PFSK-1 (cell line): ENCODE results near the gene ZAP70.

Source experiments
- FOXP2 ChIP-seq: optimal IDR thresholded peaks from 2 replicates; pipeline ENCODE3; 2011; ENCODE audit warnings: borderline replicate concordance, control low read depth, inconsistent platforms; ENCODE audit not compliant: insufficient read depth; ENCODE audit errors: extremely low read length, extremely low read depth
- POLR2AphosphoS5 ChIP-seq: IDR thresholded peaks from 2 replicates; pipeline ENCODE4 v1.6.1; 2012; ENCODE audit warnings: low read depth, mild to moderate bottlenecking, control low read depth, low read length, moderate library complexity
- REST ChIP-seq, 2 experiments: IDR thresholded peaks; 2 replicates each; pipeline versions ENCODE4 v1.6.1 to v1.8.0; 2011 to 2012; ENCODE audit warnings: low read depth in 2 of 2, low read length in 2 of 2, control low read depth in 1 of 2, inconsistent platforms in 1 of 2, mild to moderate bottlenecking in 1 of 2, moderate library complexity in 1 of 2; ENCODE audit not compliant: insufficient read depth in 1 of 2
- SIN3A ChIP-seq: IDR thresholded peaks from 2 replicates; pipeline ENCODE4 v1.6.1; 2012; ENCODE audit warnings: mild to moderate bottlenecking, low read length, moderate library complexity, borderline replicate concordance; ENCODE audit not compliant: insufficient read depth
- TAF1 ChIP-seq: IDR thresholded peaks from 2 replicates; pipeline ENCODE4 v1.6.1; 2012; ENCODE audit warnings: low read length, control low read depth, borderline replicate concordance; ENCODE audit not compliant: insufficient read depth

The ZAP70 gene

GRCh38 chr2:97732436-97733340 is 19.3 kb downstream of the ZAP70 start:
- TF ChIP-seq POLR2AphosphoS5: no peak
- no peak for TF ChIP-seq TAF1
- no peak for TF ChIP-seq SIN3A
- TF ChIP-seq FOXP2: no peak
- TF ChIP-seq REST (IDR thresholded peaks at IDR 0.05; ENCODE audit: insufficient read depth in 1 of 2, low read depth in 2 of 2, low read length in 2 of 2): no peak

- TF ChIP-seq FOXP2: no peak
- no peak for TF ChIP-seq SIN3A
- no peak for TF ChIP-seq TAF1
- no peak for TF ChIP-seq REST (IDR thresholded peaks at IDR 0.05; ENCODE audit: insufficient read depth in 1 of 2, low read depth in 2 of 2, low read length in 2 of 2)
- no peak for TF ChIP-seq POLR2AphosphoS5
These were observed 20.1 kb downstream of the ZAP70 start for GRCh38 chr2:97733341-97734035.

- TF ChIP-seq FOXP2: no peak
- no peak for TF ChIP-seq POLR2AphosphoS5
- TF ChIP-seq REST (IDR thresholded peaks at IDR 0.05; ENCODE audit: insufficient read depth in 1 of 2, low read depth in 2 of 2, low read length in 2 of 2): no peak
- TF ChIP-seq SIN3A: no peak
- TF ChIP-seq TAF1: no peak
These were observed 21.0 kb downstream of the ZAP70 start for GRCh38 chr2:97734061-97735051.

GRCh38 chr2:97735161-97735561 is 21.8 kb downstream of the ZAP70 start:
- no peak for TF ChIP-seq TAF1
- TF ChIP-seq REST (IDR thresholded peaks at IDR 0.05; ENCODE audit: insufficient read depth in 1 of 2, low read depth in 2 of 2, low read length in 2 of 2): no peak
- TF ChIP-seq SIN3A: no peak
- no peak for TF ChIP-seq FOXP2
- no peak for TF ChIP-seq POLR2AphosphoS5
